GM13977 (cell line): ENCODE measurements around the gene CDC45.

ENCODE experiments used
- DNase-seq: peaks from one replicate; pipeline ENCODE4 v3.0.0; 2012; ENCODE audit warnings: low spot score
- in situ Hi-C: fragments of 300-500 bp; cut with MboI; formaldehyde crosslinking; loops from one replicate; pipeline ENCODE4 v1.12.0; 2022; ENCODE audit warnings: low sequenced_read_pairs, low pct_unique_long_range_greater_than_20kb, mixed read lengths, inconsistent platforms; ENCODE audit not compliant: unreplicated experiment
- TF ChIP-seq, protein P1 (sequence below): IDR thresholded peaks from 2 replicates; pipeline ENCODE4 v1.5.1; 2012; ENCODE audit warnings: mild to moderate bottlenecking, control low read depth; ENCODE audit not compliant: insufficient read depth; ENCODE audit errors: extremely low read depth, missing control alignments

Gene CDC45

DNA sequence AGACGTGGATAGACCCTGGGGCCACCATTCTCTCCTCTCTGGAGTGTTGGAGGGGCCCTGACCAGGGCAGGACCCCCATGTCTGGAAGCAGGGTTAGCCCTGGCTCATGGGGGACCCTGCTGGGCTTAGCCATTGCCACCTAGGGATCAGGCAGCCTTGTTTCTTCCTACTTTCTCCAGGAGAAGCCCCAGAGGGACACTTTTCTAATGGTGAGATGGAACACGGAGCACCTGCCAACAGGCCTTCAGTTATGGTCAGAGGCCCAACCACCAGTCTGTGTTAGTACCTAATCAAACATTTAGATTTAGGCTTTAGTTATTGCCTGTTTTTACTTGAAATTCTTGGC lies 30.3 kb upstream of the CDC45 start:
- TF ChIP-seq, protein P1, sequence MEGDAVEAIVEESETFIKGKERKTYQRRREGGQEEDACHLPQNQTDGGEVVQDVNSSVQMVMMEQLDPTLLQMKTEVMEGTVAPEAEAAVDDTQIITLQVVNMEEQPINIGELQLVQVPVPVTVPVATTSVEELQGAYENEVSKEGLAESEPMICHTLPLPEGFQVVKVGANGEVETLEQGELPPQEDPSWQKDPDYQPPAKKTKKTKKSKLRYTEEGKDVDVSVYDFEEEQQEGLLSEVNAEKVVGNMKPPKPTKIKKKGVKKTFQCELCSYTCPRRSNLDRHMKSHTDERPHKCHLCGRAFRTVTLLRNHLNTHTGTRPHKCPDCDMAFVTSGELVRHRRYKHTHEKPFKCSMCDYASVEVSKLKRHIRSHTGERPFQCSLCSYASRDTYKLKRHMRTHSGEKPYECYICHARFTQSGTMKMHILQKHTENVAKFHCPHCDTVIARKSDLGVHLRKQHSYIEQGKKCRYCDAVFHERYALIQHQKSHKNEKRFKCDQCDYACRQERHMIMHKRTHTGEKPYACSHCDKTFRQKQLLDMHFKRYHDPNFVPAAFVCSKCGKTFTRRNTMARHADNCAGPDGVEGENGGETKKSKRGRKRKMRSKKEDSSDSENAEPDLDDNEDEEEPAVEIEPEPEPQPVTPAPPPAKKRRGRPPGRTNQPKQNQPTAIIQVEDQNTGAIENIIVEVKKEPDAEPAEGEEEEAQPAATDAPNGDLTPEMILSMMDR = no peak
- in situ Hi-C loops = no loop called here
- no peak for DNase-seq

DNA sequence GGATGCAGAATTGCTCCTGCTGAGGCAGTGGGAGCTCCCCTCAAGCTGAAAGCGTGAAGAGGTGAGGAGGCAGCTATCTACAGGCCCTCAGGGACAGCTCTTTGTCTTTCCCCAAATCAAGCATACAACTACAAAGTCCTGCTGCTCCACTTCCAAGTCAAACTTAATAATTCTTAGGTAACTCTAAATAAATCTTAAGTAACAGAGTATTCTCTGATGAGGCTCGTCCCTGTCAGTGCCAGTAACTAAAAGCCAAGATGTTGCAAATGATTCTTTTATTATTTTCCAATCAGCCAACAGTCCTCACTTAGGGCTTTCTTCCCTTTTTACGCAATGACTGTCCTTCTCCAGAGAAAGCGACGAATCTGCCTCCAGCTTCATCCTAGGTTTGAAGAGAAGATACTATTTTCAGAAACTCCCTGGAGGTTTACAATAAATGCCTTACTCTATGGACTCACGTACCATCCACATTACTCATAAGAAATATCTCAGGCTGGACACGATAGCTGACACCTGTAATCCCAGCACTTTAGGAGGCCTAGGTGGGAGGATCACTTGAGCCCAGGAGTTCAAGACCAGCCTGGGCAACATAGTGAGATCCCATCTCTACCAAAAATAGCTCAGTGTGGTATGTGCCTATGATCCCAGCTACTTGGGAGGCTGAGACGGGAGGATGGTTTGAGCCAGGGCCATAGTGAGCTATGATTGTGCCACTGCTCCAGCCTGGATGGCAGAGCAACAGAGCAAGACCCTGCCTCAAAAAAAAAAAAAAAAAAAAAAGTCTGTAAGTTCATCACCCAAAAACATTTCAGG lies 29.2 kb upstream of the CDC45 start:
- in situ Hi-C loops = no loop called here
- no peak for DNase-seq
- TF ChIP-seq, protein P1 = no peak

DNA sequence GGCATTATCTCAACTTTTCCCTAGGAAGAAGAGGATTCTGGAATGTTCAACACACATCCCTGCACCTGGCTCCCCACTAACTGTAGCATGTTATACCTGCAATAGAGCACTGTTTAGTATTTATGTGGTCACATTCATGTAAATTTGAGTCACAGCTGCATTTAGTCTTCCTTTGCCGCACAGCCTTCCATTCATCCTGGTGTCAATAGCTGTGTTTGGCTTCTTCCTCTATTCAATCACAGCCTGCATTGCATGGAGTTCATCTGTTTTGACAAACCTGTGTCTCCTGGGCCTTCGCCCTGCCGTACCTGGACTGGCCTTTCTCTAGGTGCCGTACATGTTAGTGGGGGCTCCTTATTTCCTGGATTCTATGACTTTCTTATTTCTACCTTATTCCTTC lies 28.1 kb upstream of the CDC45 start:
- no peak for DNase-seq
- TF ChIP-seq, protein P1 = no peak
- in situ Hi-C loops = no loop called here

DNA sequence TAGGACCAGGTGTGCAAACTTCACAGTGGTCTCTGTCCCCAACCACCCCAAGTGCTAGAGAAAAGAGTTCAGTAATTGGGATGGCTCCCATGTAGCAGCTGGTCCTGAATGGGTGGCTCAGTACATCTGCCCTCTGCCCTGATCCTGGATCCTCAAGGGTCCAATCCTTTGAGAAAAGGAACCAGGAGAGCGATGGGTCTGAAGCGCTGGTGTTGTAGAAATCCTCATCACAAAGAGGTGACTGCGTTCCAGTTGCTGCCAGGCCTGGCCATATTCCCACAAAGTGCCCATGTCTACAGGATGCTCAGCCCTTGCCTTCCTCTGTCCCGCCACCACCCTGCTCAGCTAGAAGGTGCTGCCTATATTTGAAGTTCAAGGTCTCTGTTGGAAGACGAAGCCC lies 26.0 kb upstream of the CDC45 start:
- no peak for DNase-seq
- in situ Hi-C loops = no loop called here
- TF ChIP-seq, protein P1 = no peak

DNA sequence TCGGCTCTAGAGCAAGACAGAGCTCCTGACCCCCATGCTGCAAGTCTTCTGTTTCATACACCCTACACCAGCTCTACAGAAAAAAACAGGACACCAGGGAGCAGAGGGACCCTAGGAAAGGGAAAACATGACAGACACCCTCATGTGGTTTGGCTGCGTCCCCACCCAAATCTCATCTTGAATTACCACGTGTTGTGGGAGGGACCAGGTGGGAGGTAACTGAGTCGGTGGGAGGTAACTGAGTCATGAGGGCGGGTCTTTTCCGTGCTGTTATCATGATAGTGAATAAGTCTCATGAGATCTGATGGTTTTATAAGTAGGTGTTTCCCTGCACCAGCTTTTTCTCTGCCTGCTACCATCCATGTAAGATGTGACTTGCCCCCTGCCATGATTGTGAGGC lies 25.6 kb upstream of the CDC45 start:
- in situ Hi-C loops = no loop called here
- no peak for DNase-seq
- TF ChIP-seq, protein P1 = no peak

DNA sequence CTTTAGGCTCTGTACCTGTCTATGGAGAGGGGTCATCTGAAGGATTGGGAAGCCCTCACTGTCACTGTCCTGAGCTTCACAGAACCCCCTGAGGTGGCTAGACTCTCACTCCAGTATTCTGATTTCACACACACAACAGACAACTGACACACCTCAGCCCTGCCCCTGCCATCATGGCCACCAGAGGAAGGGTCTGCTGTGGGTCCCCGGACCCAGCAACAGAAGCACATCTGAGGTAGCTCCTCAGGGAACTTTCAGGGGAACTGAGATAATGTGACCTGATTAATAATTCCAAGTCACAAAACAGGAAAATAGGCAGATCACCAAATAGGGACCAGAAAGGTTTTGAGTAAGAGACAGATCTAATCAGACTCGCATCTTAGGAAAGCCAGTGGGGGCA lies 24.7 kb upstream of the CDC45 start:
- in situ Hi-C loops = no loop called here
- TF ChIP-seq, protein P1 = no peak
- no peak for DNase-seq
